Activated naive CD4-positive, alpha-beta T cell treated with anti-CD3 and anti-CD28 coated beads for 36 hours (primary cell): ENCODE measurements around the gene S1PR2. TPM values are rescaled to one million over a fixed set of nuclear protein-coding genes. Genes with fewer than 3 reads are reported as not detected.
A peak's percentile ranks its signal among the peaks of the same experiment; 100 is the strongest.
"Not testable (repeated sequence)": the region's sequence is repeated elsewhere in the genome, so short reads cannot be mapped to it uniquely, and the experiment has no call there.

Experiments
- CTCF ChIA-PET: fragments of 350-600 bp; sonication (Branson Sonifier 250); formaldehyde crosslinking; loops from one replicate; lab custom pipeline; 2021; ENCODE audit warnings: antibody characterized with exemption; lab: Charles Lee
- DNase-seq: peaks from one replicate; pipeline ENCODE4 v3.0.0-alpha.2; 2020
- H3K27ac Mint-ChIP-seq: one replicate; pipeline ENCODE4 v1.8.0; 2021; ENCODE audit warnings: mild to moderate bottlenecking, mixed read lengths
- H3K27me3 Mint-ChIP-seq: one replicate; pipeline ENCODE4 v1.8.0; 2021; ENCODE audit warnings: low read depth, mixed read lengths
- H3K36me3 Mint-ChIP-seq: one replicate; pipeline ENCODE4 v1.8.0; 2021; ENCODE audit warnings: low read depth, mixed read lengths
- H3K4me1 Mint-ChIP-seq: one replicate; pipeline ENCODE4 v1.8.0; 2021; ENCODE audit warnings: low read depth, mixed read lengths
- H3K4me3 Mint-ChIP-seq: one replicate; pipeline ENCODE4 v1.8.0; 2021; ENCODE audit warnings: mild to moderate bottlenecking, moderate library complexity, mixed read lengths
- H3K9me3 Mint-ChIP-seq: one replicate; pipeline ENCODE4 v1.8.0; 2021; ENCODE audit warnings: mixed read lengths
- intact Hi-C: fragments of 100-400 bp; cut with micrococcal nuclease; formaldehyde crosslinking; loops from one replicate; pipeline ENCODE4 v1.15.1; 2023
- total RNA-seq, 2 experiments: library from RNA; stranded (reverse); gene quantifications; one replicate each; pipeline ENCODE4 v1.2.3, GENCODE V29; 2021

S1PR2 gene
- total RNA-seq, 2 experiments from 2014 or later, result 3.4 TPM

- DNase-seq, result peak; percentile 27
- intact Hi-C loops, result loop anchor here (10.0 kb wide), 2 partner anchors 136 to 186 kb away; partner anchors contain the start of genes ICAM3, RAVER1 and TYK2
- peak overlapping the region; percentile 21 for H3K4me3 Mint-ChIP-seq
- peaks cover 13% of the 10 kb centered on the region for H3K4me1 Mint-ChIP-seq
- not testable (repeated sequence) for H3K9me3 Mint-ChIP-seq, H3K27me3 Mint-ChIP-seq, H3K36me3 Mint-ChIP-seq
- H3K27ac Mint-ChIP-seq, result peak overlapping the region; percentile 53
- CTCF ChIA-PET, result interaction anchor here (0.6 to 2.3 kb wide), 2 partner anchors 51 to 496 kb away, joined by 5 to 9 read pairs; no protein-coding TSS in a partner anchor
These were observed 32.1 kb downstream of the S1PR2 start for GRCh38 chr19:10198889-10199644.

- Mint-ChIP-seq H3K27ac (peak overlapping the region; percentile 98), H3K4me1 (peaks cover 41% of the 10 kb centered on the region), H3K36me3 (peaks cover 25% of the 10 kb centered on the region), H3K4me3 (peak overlapping the region; percentile 99), H3K27me3 (no peaks in the 10 kb centered on the region), H3K9me3 (no peaks in the 10 kb centered on the region)
- intact Hi-C loops, result loop anchor here (1.0 to 10.0 kb wide), 6 partner anchors 36 to 190 kb away; partner anchors contain the start of genes ICAM3, RAVER1, S1PR2 and SHFL
- CTCF ChIA-PET, result interaction anchor here (3.4 kb wide), 1 partner anchor 55 kb away, joined by 11 read pairs; no protein-coding TSS in a partner anchor
- DNase-seq, result no peak
These were observed 36.0 kb downstream of the S1PR2 start for GRCh38 chr19:10195199-10195519.

GRCh38 chr19:10194500-10195198, 36.5 kb downstream of the S1PR2 start, which contains the start of gene DNMT1:
Gene DNMT1, minus strand, starts transcription at chr19:10194953. Its CDS starts 54 bp downstream, at chr19:10194899.
- Mint-ChIP-seq H3K4me3 (peak within 1 kb of the TSS; percentile 99), H3K27me3 (no peaks in the 10 kb centered on the region), H3K36me3 (peaks cover 30% of the 10 kb centered on the region), H3K27ac (peak within 1 kb of the TSS; percentile 98), H3K9me3 (no peaks in the 10 kb centered on the region), H3K4me1 (peaks cover 46% of the 10 kb centered on the region)
- CTCF ChIA-PET, result interaction anchor here (1.0 to 3.4 kb wide), 2 partner anchors 55 to 64 kb away, joined by 5 to 11 read pairs; no protein-coding TSS in a partner anchor
- peak; percentile 99 for DNase-seq
- intact Hi-C loops, result loop anchor here (1.0 to 10.0 kb wide), 7 partner anchors 36 to 190 kb away; partner anchors contain the start of genes ICAM3, PPAN, RAVER1 and S1PR2

GRCh38 chr19:10193790-10194499, 37.2 kb downstream of the S1PR2 start:
- CTCF ChIA-PET, result interaction anchor here (0.6 to 3.4 kb wide), 3 partner anchors 56 to 196 kb away, joined by 3 to 11 read pairs (median 5); no protein-coding TSS in a partner anchor
- no peaks in the 10 kb centered on the region for H3K9me3 Mint-ChIP-seq
- peaks cover 48% of the 10 kb centered on the region for H3K4me1 Mint-ChIP-seq
- peak; percentile 43 for DNase-seq
- peaks cover 31% of the 10 kb centered on the region for H3K36me3 Mint-ChIP-seq
- H3K27ac Mint-ChIP-seq, result peak overlapping the region; percentile 98
- H3K4me3 Mint-ChIP-seq, result peak overlapping the region; percentile 99
- no peaks in the 10 kb centered on the region for H3K27me3 Mint-ChIP-seq
- intact Hi-C loops, result loop anchor here (1.0 to 10.0 kb wide), 5 partner anchors 37 to 191 kb away; partner anchors contain the start of genes ICAM3, PPAN, RAVER1 and S1PR2

GRCh38 chr19:10192922-10193321, 38.2 kb downstream of the S1PR2 start:
- peaks cover 35% of the 10 kb centered on the region for H3K36me3 Mint-ChIP-seq
- CTCF ChIA-PET, result interaction anchor here (3.4 kb wide), 1 partner anchor 57 kb away, joined by 11 read pairs; no protein-coding TSS in a partner anchor
- no peak for DNase-seq
- peak overlapping the region; percentile 30 for H3K27ac Mint-ChIP-seq
- H3K9me3 Mint-ChIP-seq, result no peaks in the 10 kb centered on the region
- intact Hi-C loops, result loop anchor here (10.0 kb wide), 2 partner anchors 142 to 192 kb away; partner anchors contain the start of genes ICAM3, RAVER1 and TYK2
- peak overlapping the region; percentile 99 for H3K4me3 Mint-ChIP-seq
- peaks cover 50% of the 10 kb centered on the region for H3K4me1 Mint-ChIP-seq
- H3K27me3 Mint-ChIP-seq, result no peaks in the 10 kb centered on the region

GRCh38 chr19:10191347-10191746, 39.8 kb downstream of the S1PR2 start:
- intact Hi-C loops, result loop anchor here (10.0 kb wide), 2 partner anchors 143 to 193 kb away; partner anchors contain the start of genes ICAM3, RAVER1 and TYK2
- peaks cover 51% of the 10 kb centered on the region for H3K4me1 Mint-ChIP-seq
- no peak for DNase-seq
- H3K27ac Mint-ChIP-seq, result no peak overlapping the region
- no peak overlapping the region for H3K4me3 Mint-ChIP-seq
- H3K9me3 Mint-ChIP-seq, result no peaks in the 10 kb centered on the region
- H3K27me3 Mint-ChIP-seq, result no peaks in the 10 kb centered on the region
- CTCF ChIA-PET, result no interaction called here
- H3K36me3 Mint-ChIP-seq, result peaks cover 36% of the 10 kb centered on the region

GRCh38 chr19:10190026-10190425, 41.1 kb downstream of the S1PR2 start:
- CTCF ChIA-PET, result interaction anchor here (1.1 to 1.6 kb wide), 2 partner anchors 60 to 81 kb away, joined by 3 to 5 read pairs; no protein-coding TSS in a partner anchor
- no peak for DNase-seq
- Mint-ChIP-seq H3K9me3 (no peaks in the 10 kb centered on the region), H3K36me3 (peaks cover 42% of the 10 kb centered on the region), H3K4me3 (no peak overlapping the region), H3K27me3 (no peaks in the 10 kb centered on the region), H3K27ac (peak overlapping the region; percentile 9), H3K4me1 (peaks cover 50% of the 10 kb centered on the region)
- intact Hi-C loops, result loop anchor here (10.0 kb wide), 2 partner anchors 145 to 195 kb away; partner anchors contain the start of genes ICAM3, RAVER1 and TYK2

- DNase-seq, result no peak
- no peak overlapping the region for H3K4me3 Mint-ChIP-seq
- peaks cover 40% of the 10 kb centered on the region for H3K36me3 Mint-ChIP-seq
- no peaks in the 10 kb centered on the region for H3K9me3 Mint-ChIP-seq
- intact Hi-C loops, result loop anchor here (10.0 kb wide), 2 partner anchors 145 to 195 kb away; partner anchors contain the start of genes ICAM3, RAVER1 and TYK2
- peaks cover 53% of the 10 kb centered on the region for H3K4me1 Mint-ChIP-seq
- no peaks in the 10 kb centered on the region for H3K27me3 Mint-ChIP-seq
- peak overlapping the region; percentile 9 for H3K27ac Mint-ChIP-seq
- CTCF ChIA-PET, result interaction anchor here (0.7 to 1.6 kb wide), 2 partner anchors 30 to 60 kb away, joined by 5 to 6 read pairs; no protein-coding TSS in a partner anchor
These were observed 41.5 kb downstream of the S1PR2 start for GRCh38 chr19:10189616-10190015.

GRCh38 chr19:10187315-10187714, 43.8 kb downstream of the S1PR2 start:
- Mint-ChIP-seq H3K4me3 (no peak overlapping the region), H3K4me1 (peaks cover 44% of the 10 kb centered on the region), H3K9me3 (no peaks in the 10 kb centered on the region), H3K27ac (no peak overlapping the region), H3K36me3 (peaks cover 32% of the 10 kb centered on the region), H3K27me3 (no peaks in the 10 kb centered on the region)
- CTCF ChIA-PET, result interaction anchor here (0.5 to 1.8 kb wide), 2 partner anchors 52 to 63 kb away, joined by 3 to 9 read pairs; no protein-coding TSS in a partner anchor
- no peak for DNase-seq
- intact Hi-C loops, result no loop called here

GRCh38 chr19:10184636-10185035, 46.5 kb downstream of the S1PR2 start:
- H3K36me3 Mint-ChIP-seq, result peaks cover 34% of the 10 kb centered on the region
- H3K27ac Mint-ChIP-seq, result peak overlapping the region; percentile 11
- no peak overlapping the region for H3K4me3 Mint-ChIP-seq
- H3K27me3 Mint-ChIP-seq, result no peaks in the 10 kb centered on the region
- intact Hi-C loops, result no loop called here
- no peak for DNase-seq
- no peaks in the 10 kb centered on the region for H3K9me3 Mint-ChIP-seq
- CTCF ChIA-PET, result interaction anchor here (1.7 kb wide), 1 partner anchor 65 kb away, joined by 4 read pairs; no protein-coding TSS in a partner anchor
- peaks cover 28% of the 10 kb centered on the region for H3K4me1 Mint-ChIP-seq

GRCh38 chr19:10183926-10184325, 47.2 kb downstream of the S1PR2 start:
- DNase-seq, result peak; percentile 11
- H3K4me3 Mint-ChIP-seq, result no peak overlapping the region
- H3K36me3 Mint-ChIP-seq, result peaks cover 36% of the 10 kb centered on the region
- peaks cover 24% of the 10 kb centered on the region for H3K4me1 Mint-ChIP-seq
- no peaks in the 10 kb centered on the region for H3K27me3 Mint-ChIP-seq
- no peaks in the 10 kb centered on the region for H3K9me3 Mint-ChIP-seq
- intact Hi-C loops, result no loop called here
- peak overlapping the region; percentile 59 for H3K27ac Mint-ChIP-seq
- CTCF ChIA-PET, result interaction anchor here (1.7 kb wide), 1 partner anchor 66 kb away, joined by 4 read pairs; no protein-coding TSS in a partner anchor
